AG04449 (cell line): ENCODE measurements around the gene CDK14.

ENCODE experiments used
- CTCF ChIA-PET: fragments of 350-600 bp; formaldehyde crosslinking; extraction: SDS; loops from one replicate; lab custom pipeline; 2021; ENCODE audit warnings: antibody characterized with exemption; lab: Yijun Ruan, JAX
- POLR2A ChIA-PET: fragments of 400-600, 350-600 bp; formaldehyde crosslinking; extraction: SDS; loops from one replicate; lab custom pipeline; 2020; ENCODE audit warnings: antibody characterized with exemption, inconsistent platforms; lab: Yijun Ruan, JAX
- DNase-seq: peaks from one replicate; pipeline ENCODE4 v3.0.0-alpha.2; 2010; ENCODE audit warnings: low read depth, low spot score
- H3K4me3 ChIP-seq: 2 replicates; pipeline ENCODE4 v1.5.1; 2011; ENCODE audit warnings: low read depth, mild to moderate bottlenecking, control low read depth, low read length
- CTCF ChIP-seq: IDR thresholded peaks from one replicate; pipeline ENCODE4 v1.5.1; 2011; ENCODE audit warnings: mild to moderate bottlenecking, moderate library complexity, low read length, control low read depth, inconsistent platforms; ENCODE audit not compliant: insufficient read depth; ENCODE audit errors: missing control alignments

Gene CDK14

GRCh38 chr7:90607196-90607595 is 11.1 kb downstream of the CDK14 start:
- POLR2A ChIA-PET: interaction anchor here (0.9 kb wide), 1 partner anchor 209 kb away, joined by 3 read pairs; no protein-coding TSS in a partner anchor
- TF ChIP-seq CTCF: no peak
- CTCF ChIA-PET: interaction anchor here (1.0 to 4.8 kb wide), 4 partner anchors 11 to 427 kb away, joined by 3 to 30 read pairs (median 17); partner anchors contain the start of gene CDK14
- no peak overlapping the region for H3K4me3 ChIP-seq
- no peak for DNase-seq

GRCh38 chr7:90610105-90610504 is 14.0 kb downstream of the CDK14 start:
- no peak for DNase-seq
- TF ChIP-seq CTCF: no peak
- ChIA-PET CTCF (interaction anchor here (1.4 to 1.6 kb wide), 3 partner anchors 14 to 424 kb away, joined by 3 to 8 read pairs (median 4); partner anchors contain the start of gene CDK14), POLR2A (no interaction called here)
- no peak overlapping the region for H3K4me3 ChIP-seq

- ChIA-PET POLR2A (no interaction called here), CTCF (interaction anchor here (0.9 to 1.6 kb wide), 4 partner anchors 9 to 18 kb away, joined by 3 to 8 read pairs (median 4); partner anchors contain the start of gene CDK14)
- no peak overlapping the region for H3K4me3 ChIP-seq
- no peak for DNase-seq
- no peak for TF ChIP-seq CTCF
Measured at GRCh38 chr7:90611115-90611514, 15.0 kb downstream of the CDK14 start.

- TF ChIP-seq CTCF: no peak
- DNase-seq: no peak
- no peak overlapping the region for H3K4me3 ChIP-seq
- CTCF ChIA-PET: interaction anchor here (1.3 to 2.2 kb wide), 3 partner anchors 9 to 16 kb away, joined by 4 read pairs; no protein-coding TSS in a partner anchor
- POLR2A ChIA-PET: no interaction called here
Measured at GRCh38 chr7:90613088-90613498, 17.0 kb downstream of the CDK14 start.

- ChIA-PET CTCF (interaction anchor here (1.0 kb wide), 1 partner anchor 12 kb away, joined by 4 read pairs; no protein-coding TSS in a partner anchor), POLR2A (no interaction called here)
- DNase-seq: no peak
- no peak for TF ChIP-seq CTCF
- H3K4me3 ChIP-seq: no peak overlapping the region
Measured at GRCh38 chr7:90617442-90617841, 21.3 kb downstream of the CDK14 start.

GRCh38 chr7:90618876-90619275 is 22.8 kb downstream of the CDK14 start:
- no peak for DNase-seq
- ChIA-PET CTCF (interaction anchor here (1.6 to 1.7 kb wide), 2 partner anchors 10 to 416 kb away, joined by 3 to 10 read pairs; no protein-coding TSS in a partner anchor), POLR2A (no interaction called here)
- TF ChIP-seq CTCF: no peak
- no peak overlapping the region for H3K4me3 ChIP-seq
